Measurements from ENCODE around the gene WDSUB1. TPM values are rescaled to one million over a fixed set of nuclear protein-coding genes. Genes with fewer than 3 reads are reported as not detected.

The WDSUB1 gene
- total and polyA plus RNA-seq, 4 donors = 2.0 to 6.1 (median 4.4) TPM

GRCh38 chr2:159270744-159271379, 15.6 kb downstream of the WDSUB1 start:
- Histone ChIP-seq H3K27me3 (ENCODE audit: control insufficient read depth in 4 of 4, insufficient read depth in 4 of 4, low read length in 3 of 4) (no peaks in the 10 kb centered on the region), H3K4me3 (ENCODE audit: low read depth in 1 of 3, low read length in 3 of 3) (no peak overlapping the region), H3K9ac (ENCODE audit: low read depth in 1 of 2, low read length in 2 of 2) (no peak overlapping the region), H3K27ac (ENCODE audit: low read depth in 1 of 2, low read length in 2 of 2) (no peak overlapping the region), H3K9me3 (ENCODE audit: control insufficient read depth in 4 of 4, low read length in 3 of 4) (no peaks in the 10 kb centered on the region), H3K36me3 (ENCODE audit: control insufficient read depth in 4 of 4, insufficient read depth in 3 of 4, low read depth in 1 of 4, low read length in 3 of 4) (peaks cover 2 to 14% (median 4%) of the 10 kb centered on the region in 4 donors), H3K4me1 (ENCODE audit: control insufficient read depth in 4 of 4, insufficient read depth in 4 of 4, low read length in 3 of 4) (peaks cover 0 to 7% (median 3%) of the 10 kb centered on the region in 4 donors)
- no peak for DNase-seq (ENCODE audit: low spot score)
- TF ChIP-seq REST (IDR thresholded peaks at IDR 0.05) (no peak), JUND (IDR thresholded peaks at IDR 0.05) (no peak), MAX (IDR thresholded peaks at IDR 0.05) (no peak), RXRA (IDR thresholded peaks at IDR 0.05) (no peak), CTCF (IDR thresholded peaks at IDR 0.05; ENCODE audit: low read depth, low read length, missing input control) (no peak), SP1 (IDR thresholded peaks at IDR 0.05) (no peak), HNF4G (IDR thresholded peaks at IDR 0.05) (no peak), FOXA2 (IDR thresholded peaks at IDR 0.05) (no peak), FOXA1 (IDR thresholded peaks at IDR 0.05) (no peak), GABPA (IDR thresholded peaks at IDR 0.05 in 1 of 2, conservative IDR thresholded peaks at IDR 0.05 in 1 of 2) (no peak)
- WGBS = 96% methylated on average over 4 of the region's 4 CpGs

GRCh38 chr2:159267921-159268320, 18.6 kb downstream of the WDSUB1 start:
- peaks cover 0 to 11% (median 4%) of the 10 kb centered on the region in 4 donors for H3K36me3 ChIP-seq (ENCODE audit: control insufficient read depth in 4 of 4, insufficient read depth in 3 of 4, low read depth in 1 of 4, low read length in 3 of 4)
- H3K27me3 ChIP-seq (ENCODE audit: control insufficient read depth in 4 of 4, insufficient read depth in 4 of 4, low read length in 3 of 4) = no peaks in the 10 kb centered on the region
- peaks cover 0 to 7% (median 3%) of the 10 kb centered on the region in 4 donors for H3K4me1 ChIP-seq (ENCODE audit: control insufficient read depth in 4 of 4, insufficient read depth in 4 of 4, low read length in 3 of 4)
- no peak for TF ChIP-seq MAX (IDR thresholded peaks at IDR 0.05)
- no peak for TF ChIP-seq GABPA (IDR thresholded peaks at IDR 0.05 in 1 of 2, conservative IDR thresholded peaks at IDR 0.05 in 1 of 2)
- TF ChIP-seq YY1 (IDR thresholded peaks at IDR 0.05) = no peak
- TF ChIP-seq HNF4G (IDR thresholded peaks at IDR 0.05) = no peak
- TF ChIP-seq REST (IDR thresholded peaks at IDR 0.05) = no peak
- no peak for TF ChIP-seq NR2F2 (IDR thresholded peaks at IDR 0.05)
- no peak for TF ChIP-seq FOXA2 (IDR thresholded peaks at IDR 0.05)
- TF ChIP-seq TAF1 (conservative IDR thresholded peaks at IDR 0.05) = no peak
- TF ChIP-seq ZBTB33 (IDR thresholded peaks at IDR 0.05) = no peak
- TF ChIP-seq FOXA1 (IDR thresholded peaks at IDR 0.05) = no peak
- no peak for DNase-seq (ENCODE audit: low spot score)
- 91% methylated on average over 1 of the region's 1 CpG for WGBS
- H3K9ac ChIP-seq (ENCODE audit: low read depth in 1 of 2, low read length in 2 of 2) = no peak overlapping the region
- no peak overlapping the region for H3K4me3 ChIP-seq (ENCODE audit: low read depth in 1 of 3, low read length in 3 of 3)
- H3K27ac ChIP-seq (ENCODE audit: low read depth in 1 of 2, low read length in 2 of 2) = no peak overlapping the region
- no peaks in the 10 kb centered on the region for H3K9me3 ChIP-seq (ENCODE audit: control insufficient read depth in 4 of 4, low read length in 3 of 4)
